HG03108 (cell line): ENCODE measurements around the gene MAP4K1.
A peak's percentile ranks its signal among the peaks of the same experiment; 100 is the strongest.
"Not testable (repeated sequence)": the region's sequence is repeated elsewhere in the genome, so short reads cannot be mapped to it uniquely, and the experiment has no call there.

ENCODE experiments used
- ATAC-seq: cut with Tn5 transposase; IDR thresholded peaks from one replicate; pipeline ENCODE4 v1.9.1; 2021; ENCODE audit warnings: moderate library complexity; ENCODE audit not compliant: unreplicated experiment

Gene MAP4K1

GRCh38 chr19:38629568-38629967 lies 11.8 kb upstream of the MAP4K1 start:
- no peak for ATAC-seq

- ATAC-seq = no peak
These were observed 8.6 kb upstream of the MAP4K1 start for GRCh38 chr19:38626401-38626800.

- ATAC-seq = no peak
These were observed 7.1 kb upstream of the MAP4K1 start for GRCh38 chr19:38624822-38625221.

GRCh38 chr19:38619361-38620174 lies 1.8 kb upstream of the MAP4K1 start:
- no peak for ATAC-seq

- peak; percentile 47 for ATAC-seq
These were observed 1.0 kb upstream of the MAP4K1 start, which contains the start of gene EIF3K for GRCh38 chr19:38618590-38619360. Gene EIF3K, plus strand, starts transcription at chr19:38619188. Its CDS starts 81 bp downstream, at chr19:38619269.

- no peak for ATAC-seq
These were observed 430 bp downstream of the MAP4K1 start for GRCh38 chr19:38617283-38617763.

- no peak for ATAC-seq
These were observed 1.5 kb downstream of the MAP4K1 start for GRCh38 chr19:38616265-38616664.

- no peak for ATAC-seq
These were observed 2.7 kb downstream of the MAP4K1 start for GRCh38 chr19:38615007-38615581.

- ATAC-seq = no peak
These were observed 3.5 kb downstream of the MAP4K1 start for GRCh38 chr19:38614289-38614688.

- ATAC-seq = no peak
These were observed 11.6 kb downstream of the MAP4K1 start for GRCh38 chr19:38606131-38606530.

GRCh38 chr19:38602856-38603255 lies 14.9 kb downstream of the MAP4K1 start:
- not testable (repeated sequence) for ATAC-seq

GRCh38 chr19:38599722-38600121 lies 18.0 kb downstream of the MAP4K1 start:
- ATAC-seq = no peak

GRCh38 chr19:38597075-38597474 lies 20.7 kb downstream of the MAP4K1 start:
- no peak for ATAC-seq

GRCh38 chr19:38596057-38596981 lies 21.4 kb downstream of the MAP4K1 start:
- no peak for ATAC-seq

- no peak for ATAC-seq
These were observed 24.8 kb downstream of the MAP4K1 start for GRCh38 chr19:38592940-38593339.

- ATAC-seq = no peak
These were observed 29.7 kb downstream of the MAP4K1 start for GRCh38 chr19:38588041-38588440.

- ATAC-seq = no peak
These were observed 30.2 kb downstream of the MAP4K1 start for GRCh38 chr19:38587562-38587961.

GRCh38 chr19:38583985-38584305 lies 33.8 kb downstream of the MAP4K1 start:
- ATAC-seq = no peak

GRCh38 chr19:38583219-38583984 lies 34.4 kb downstream of the MAP4K1 start:
- peak; percentile 78 for ATAC-seq

GRCh38 chr19:38580080-38580479 lies 37.7 kb downstream of the MAP4K1 start:
- no peak for ATAC-seq
